ENCODE results near the gene GUCA2B.

GUCA2B gene

DNA sequence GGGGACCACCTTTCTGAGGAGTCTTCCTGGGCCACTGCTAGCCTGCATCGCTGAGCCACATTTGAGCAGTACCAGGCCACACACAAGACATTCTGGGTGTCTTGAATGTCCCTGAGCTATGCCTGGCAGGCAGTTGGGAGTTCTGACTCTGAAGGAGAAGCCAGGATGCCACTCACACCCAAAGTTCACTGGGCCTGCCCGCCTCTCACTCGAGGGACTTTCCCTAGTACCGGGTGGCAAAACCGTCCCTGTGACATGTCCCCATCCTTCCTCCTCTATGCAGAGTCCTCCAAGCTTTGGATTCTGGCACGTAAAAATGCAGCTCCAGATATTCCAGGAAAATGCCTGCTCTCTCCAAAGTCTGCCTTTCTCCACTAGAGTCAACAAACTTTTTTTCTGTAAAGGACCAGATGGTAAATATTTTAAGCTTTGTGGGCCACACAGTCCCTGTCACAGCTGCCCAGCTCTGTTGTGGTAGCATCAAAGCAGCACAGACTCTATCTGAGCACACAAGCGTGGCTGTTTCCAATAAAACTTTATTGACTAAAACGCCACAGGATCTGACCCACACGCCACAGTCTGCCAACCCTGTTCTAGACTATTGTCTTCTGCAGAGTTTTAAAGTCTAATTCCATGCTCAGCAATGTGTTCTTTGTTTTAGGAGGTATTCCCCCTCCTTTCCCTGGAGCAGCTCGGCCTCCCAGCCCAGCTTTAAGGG lies 19.2 kb upstream of the GUCA2B start:
- no peak for DNase-seq (ENCODE audit: low read depth)
- TF ChIP-seq CTCF (conservative IDR thresholded peaks at IDR 0.05; ENCODE audit: low read depth, low read length), result no peak
- no peak overlapping the region for H3K4me3 ChIP-seq (ENCODE audit: low read depth, low read length)

GRCh38 chr1:42135426-42135825 lies 17.8 kb upstream of the GUCA2B start:
- H3K4me3 ChIP-seq (ENCODE audit: low read depth, low read length), result no peak overlapping the region
- TF ChIP-seq CTCF (conservative IDR thresholded peaks at IDR 0.05; ENCODE audit: low read depth, low read length), result no peak
- no peak for DNase-seq (ENCODE audit: low read depth)

DNA sequence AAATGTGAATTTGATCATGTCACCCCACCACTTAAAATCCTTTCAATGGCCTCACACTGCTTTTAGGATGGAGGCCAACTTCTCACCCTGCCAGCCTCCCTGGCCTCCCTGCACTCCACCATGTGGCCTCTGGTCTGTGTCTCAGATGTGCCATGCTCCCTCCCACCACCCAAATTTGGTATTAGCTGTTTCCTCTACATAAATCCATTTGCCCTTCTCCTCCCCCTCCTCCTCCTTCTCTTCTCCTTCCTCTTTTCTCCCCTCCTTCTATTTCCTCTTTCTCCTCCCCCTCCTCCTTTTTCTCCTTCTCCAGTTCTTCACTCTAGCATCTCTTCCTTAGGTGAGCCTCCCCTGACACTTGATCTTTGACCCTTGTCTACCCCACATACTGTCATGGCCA lies 16.7 kb upstream of the GUCA2B start:
- DNase-seq (ENCODE audit: low read depth), result no peak
- H3K4me3 ChIP-seq (ENCODE audit: low read depth, low read length), result no peak overlapping the region
- no peak for TF ChIP-seq CTCF (conservative IDR thresholded peaks at IDR 0.05; ENCODE audit: low read depth, low read length)

- no peak overlapping the region for H3K4me3 ChIP-seq (ENCODE audit: low read depth, low read length)
- TF ChIP-seq CTCF (conservative IDR thresholded peaks at IDR 0.05; ENCODE audit: low read depth, low read length), result no peak
- no peak for DNase-seq (ENCODE audit: low read depth)
Measured at GRCh38 chr1:42137766-42138165, 15.4 kb upstream of the GUCA2B start.

GRCh38 chr1:42138586-42138985 lies 14.6 kb upstream of the GUCA2B start:
- no peak for TF ChIP-seq CTCF (conservative IDR thresholded peaks at IDR 0.05; ENCODE audit: low read depth, low read length)
- DNase-seq (ENCODE audit: low read depth), result no peak

DNA sequence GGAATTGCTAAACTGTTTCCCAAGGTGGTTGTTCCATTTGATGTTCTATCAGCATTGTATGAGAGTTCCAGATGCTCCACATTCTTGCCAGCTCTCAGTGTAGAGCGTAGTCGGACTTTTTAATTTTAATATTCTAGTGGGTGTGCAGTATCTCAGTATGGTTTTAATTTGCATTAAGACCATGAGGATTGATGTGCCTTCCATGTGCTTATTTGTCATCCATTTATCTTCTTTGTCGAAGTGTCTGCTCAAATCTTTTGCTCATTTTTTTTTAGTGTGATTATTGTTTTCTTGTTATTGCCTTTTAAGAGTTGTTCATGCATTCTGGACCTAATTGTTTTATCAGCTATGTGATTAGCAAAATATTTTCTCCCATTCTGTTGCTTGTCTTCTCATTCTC lies 13.8 kb upstream of the GUCA2B start:
- DNase-seq (ENCODE audit: low read depth), result no peak
- no peak for TF ChIP-seq CTCF (conservative IDR thresholded peaks at IDR 0.05; ENCODE audit: low read depth, low read length)
- no peak overlapping the region for H3K4me3 ChIP-seq (ENCODE audit: low read depth, low read length)

More at GRCh38 chr1:42138586-42138985, 14.6 kb upstream of the GUCA2B start:
- no peak overlapping the region for H3K4me3 ChIP-seq (ENCODE audit: low read depth, low read length)

GRCh38 chr1:42140191-42140590 lies 13.0 kb upstream of the GUCA2B start:
- no peak overlapping the region for H3K4me3 ChIP-seq (ENCODE audit: low read depth, low read length)
- no peak for DNase-seq (ENCODE audit: low read depth)
- no peak for TF ChIP-seq CTCF (conservative IDR thresholded peaks at IDR 0.05; ENCODE audit: low read depth, low read length)
